HepG2 (cell line): ENCODE results near the gene SPTSSA. TPM values are rescaled to one million over a fixed set of nuclear protein-coding genes. Genes with fewer than 3 reads are reported as not detected.

Source experiments
- ATAC-seq: fragments of 200-7000 bp; cut with Tn5 transposase; 3 replicates; pipeline ENCODE4 v1.9.1; 2020; ENCODE audit warnings: mild to moderate bottlenecking, moderate library complexity
- BruUV-seq: library from RNA; stranded (reverse); fragments of 400-500 nt; replicated peaks from 2 replicates; lab custom pipeline; 2021; lab: Mats Ljungman, UMichigan
- CTCF ChIA-PET: fragments of 300-600 bp; formaldehyde crosslinking; extraction: SDS; loops from one replicate; lab custom pipeline; 2021; ENCODE audit warnings: low total read pairs, inconsistent platforms, low intra/inter-chr PET ratio; lab: Yijun Ruan, JAX
- POLR2A ChIA-PET: fragments of 350-600 bp; sonication (Branson Sonifier 250); formaldehyde crosslinking; loops from one replicate; lab custom pipeline; 2020; ENCODE audit warnings: antibody characterized with exemption, inconsistent platforms; lab: Yijun Ruan, JAX
- DNase-seq: peaks from one replicate; pipeline ENCODE4 v3.0.0-alpha.2; 2015; ENCODE audit warnings: low spot score
- FAIRE-seq: peaks from 3 replicates; lab custom pipeline; 2011; peaks lifted over from hg19 to GRCh38; lab: Jason Lieb, UNC
- H2AFZ ChIP-seq: one replicate; pipeline ENCODE4 v1.6.1; 2011; ENCODE audit warnings: low read length, inconsistent platforms
- H3K27ac ChIP-seq: fragments of 300-600 bp; 3 replicates; pipeline ENCODE4 v1.8.0; 2011; ENCODE audit warnings: mixed run types, mild to moderate bottlenecking, mixed read lengths, low read length, inconsistent platforms; ENCODE audit not compliant: insufficient read depth; ENCODE audit errors: extremely low read length
- H3K27me3 ChIP-seq, 2 experiments: fragments of 200-600 bp in 1 of 2; 2 replicates in 1 of 2; 3 replicates in 1 of 2; pipeline versions ENCODE4 v1.6.0 to v1.8.0; 2011; ENCODE audit warnings: low read length in 2 of 2, mild to moderate bottlenecking in 2 of 2, moderate library complexity in 2 of 2, inconsistent platforms in 1 of 2; ENCODE audit not compliant: insufficient read depth in 2 of 2, control insufficient read depth in 1 of 2
- H3K36me3 ChIP-seq, 2 experiments: fragments of 200-600 bp in 1 of 2; replicated peaks in 1 of 2; 2 replicates in 1 of 2; 3 replicates in 1 of 2; pipeline versions ENCODE4 v1.5.1 to v1.8.0; 2011; ENCODE audit warnings: low read length in 2 of 2, inconsistent platforms in 1 of 2; ENCODE audit not compliant: insufficient read depth in 2 of 2, control insufficient read depth in 1 of 2
- H3K4me1 ChIP-seq: 2 replicates; pipeline ENCODE4 v1.5.1; 2012; ENCODE audit warnings: low read length, inconsistent platforms; ENCODE audit not compliant: insufficient read depth
- H3K4me2 ChIP-seq: 2 replicates; pipeline ENCODE4 v1.6.0; 2011; ENCODE audit warnings: low read depth, low read length, inconsistent platforms
- H3K4me3 ChIP-seq, 3 experiments: fragments of 200-600 bp in 1 of 3; sonication (generic), shearing (Covaris generic) in 1 of 3; replicated peaks in 1 of 3; 2 replicates each; pipeline ENCODE4 v1.5.1; 2011 to 2016; ENCODE audit warnings: low read length in 3 of 3, inconsistent platforms in 2 of 3, low read depth in 2 of 3, mild to moderate bottlenecking in 2 of 3, control low read depth in 1 of 3, mixed read lengths in 1 of 3; ENCODE audit not compliant: insufficient read depth in 1 of 3
- H3K79me2 ChIP-seq: one replicate; pipeline ENCODE4 v1.6.1; 2011; ENCODE audit warnings: low read length, inconsistent platforms; ENCODE audit not compliant: insufficient read depth
- H3K9ac ChIP-seq: 2 replicates; pipeline ENCODE4 v1.6.0; 2011; ENCODE audit warnings: mild to moderate bottlenecking, low read depth, low read length, inconsistent platforms; ENCODE audit not compliant: insufficient read depth
- H3K9me3 ChIP-seq: 2 replicates; pipeline ENCODE4 v1.5.1; 2012; ENCODE audit warnings: mild to moderate bottlenecking, low read length
- H4K20me1 ChIP-seq: 2 replicates; pipeline ENCODE4 v1.6.0; 2011; ENCODE audit warnings: inconsistent platforms, mild to moderate bottlenecking, low read length, moderate library complexity; ENCODE audit not compliant: insufficient read depth
- AGO2 ChIP-seq: fragments of 200-400 bp; formaldehyde crosslinking; optimal IDR thresholded peaks from 2 replicates; pipeline ENCODE3; 2017; ENCODE audit warnings: mild to moderate bottlenecking, low read depth, low read length, moderate library complexity
- HMG20A ChIP-seq: IDR thresholded peaks from 2 replicates; pipeline ENCODE4 v1.6.1; 2016; ENCODE audit warnings: borderline replicate concordance
- HOXA5 ChIP-seq: sonication (generic); formaldehyde crosslinking; IDR thresholded peaks from 2 replicates; pipeline ENCODE4 v1.4.0; 2020; ENCODE audit warnings: missing genetic modification reagents
- KDM6A ChIP-seq: IDR thresholded peaks from 2 replicates; pipeline ENCODE4 v1.6.1; 2016; ENCODE audit warnings: low read depth
- NFE2L1 ChIP-seq: sonication (generic); formaldehyde crosslinking; IDR thresholded peaks from 2 replicates; pipeline ENCODE4 v1.4.0; 2020; ENCODE audit warnings: missing genetic modification reagents, mild to moderate bottlenecking, borderline replicate concordance
- SALL1 ChIP-seq: sonication (generic); formaldehyde crosslinking; IDR thresholded peaks from 2 replicates; pipeline ENCODE4 v1.8.0; 2022; ENCODE audit warnings: mild to moderate bottlenecking, missing genetic modification reagents
- ZMYM3 ChIP-seq: sonication (generic); formaldehyde crosslinking; IDR thresholded peaks from 2 replicates; pipeline ENCODE4 v1.5.1; 2020; ENCODE audit warnings: mild to moderate bottlenecking, missing genetic modification reagents
- ZNF703 ChIP-seq: sonication (generic); formaldehyde crosslinking; IDR thresholded peaks from 2 replicates; pipeline ENCODE4 v1.5.1; 2020; ENCODE audit warnings: missing genetic modification reagents, mild to moderate bottlenecking, moderate library complexity, borderline replicate concordance
- WGBS: methylation state at CpG from one replicate; pipeline ENCODE4 v1.1.6; 2017; ENCODE audit warnings: low lambda C conversion rate; 5-methylcytosine and 5-hydroxymethylcytosine counted together
- in situ Hi-C: cut with HindIII; loops from 2 replicates; pipeline ENCODE4 v1.10.0; 2017; ENCODE audit warnings: low pct_unique_long_range_greater_than_20kb; ENCODE audit not compliant: extremely low pct_ligation_motif_present
- intact Hi-C: fragments of 100-400 bp; cut with micrococcal nuclease; formaldehyde crosslinking; loops from one replicate; pipeline ENCODE4 v1.10.0; 2022; ENCODE audit not compliant: unreplicated experiment
- polyA plus RNA-seq, 8 experiments: library from polyadenylated mRNA; depleted of rRNA in 3 of 8; stranded (reverse) in 7 of 8; unstranded in 1 of 8; fragments of >200 nt; fragmentation: Illumina TruSeq in 4 of 8; extraction: Trizol in 4 of 8; gene quantifications; 2 replicates each; pipeline versions ENCODE4 v1.2.1 to v1.2.3, GENCODE V29; 2011 to 2016; ENCODE audit warnings: low read depth in 4 of 8, missing spikeins in 1 of 8, mixed read lengths in 1 of 8; ENCODE audit not compliant: insufficient read depth in 1 of 8
- total RNA-seq, 5 experiments: library from RNA; depleted of rRNA; stranded (reverse); fragments of >200 nt; fragmentation: Illumina TruSeq; extraction: Trizol; gene quantifications; 2 replicates each; pipeline ENCODE4 v1.2.3, GENCODE V29; 2016; ENCODE audit warnings: low read depth in 1 of 5
- TF ChIP-seq, protein P1 (sequence below): sonication (generic); formaldehyde crosslinking; IDR thresholded peaks from 2 replicates; pipeline ENCODE4 v1.4.0; 2020; ENCODE audit warnings: mild to moderate bottlenecking, missing genetic modification reagents
- TF ChIP-seq, protein P2 (sequence below): sonication (generic); formaldehyde crosslinking; IDR thresholded peaks from 2 replicates; pipeline ENCODE4 v1.4.0; 2020; ENCODE audit warnings: missing genetic modification reagents
- TF ChIP-seq, protein P3 (sequence below): sonication (generic); formaldehyde crosslinking; IDR thresholded peaks from 2 replicates; pipeline ENCODE4 v1.8.1; 2023; ENCODE audit warnings: mild to moderate bottlenecking, missing genetic modification reagents
- TF ChIP-seq, protein P4 (sequence below): sonication (generic); formaldehyde crosslinking; IDR thresholded peaks from 2 replicates; pipeline ENCODE4 v1.4.0; 2020; ENCODE audit warnings: missing genetic modification reagents, mild to moderate bottlenecking, borderline replicate concordance

The SPTSSA gene
- total and polyA plus RNA-seq, 2 of the 13 experiments (the other 11 are each of a cell fraction or from before 2014, with no cell fraction given), result 19.1 to 86.1 TPM

DNA sequence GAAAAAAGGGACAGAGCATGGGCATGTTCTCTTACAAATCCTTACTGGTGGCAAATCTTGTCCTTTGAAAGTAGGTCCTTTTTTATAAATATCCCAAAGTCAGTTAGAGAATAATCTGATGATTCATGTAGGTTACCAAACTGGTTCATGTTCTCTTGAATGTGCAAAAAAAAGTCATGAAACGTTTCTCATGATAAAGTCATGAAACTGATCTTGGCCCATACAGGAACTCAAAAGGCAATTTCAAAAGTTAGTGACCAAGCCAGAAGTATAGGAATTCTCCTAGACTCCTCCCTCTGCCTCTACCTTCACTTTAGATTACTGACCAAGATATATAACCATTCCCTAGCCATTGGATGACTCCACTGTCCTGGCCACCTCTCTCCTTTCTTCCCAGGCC lies 27.3 kb upstream of the SPTSSA start:
- ATAC-seq (no peak), FAIRE-seq (no peak), DNase-seq (no peak)
- 0% methylated on average over 1 of the region's 1 CpG for WGBS
- BruUV-seq, result no TSS peak
- no peaks in the 10 kb centered on the region for H3K79me2 ChIP-seq
- intact Hi-C loops, result loop anchor here (10.0 kb wide), 1 partner anchor 1115 kb away; no protein-coding TSS in a partner anchor
- H3K4me2 ChIP-seq, result no peak overlapping the region
- no peak overlapping the region for H3K4me3 ChIP-seq
- no peak overlapping the region for H2AFZ ChIP-seq
- ChIA-PET CTCF (no interaction called here), POLR2A (no interaction called here)
- TF ChIP-seq NFE2L1 (CRISPR knock-in tag), result no peak
- in situ Hi-C loops, result no loop called here
- no peak overlapping the region for H3K9ac ChIP-seq
- H3K27me3 ChIP-seq, result no peaks in the 10 kb centered on the region
- H3K4me1 ChIP-seq, result peaks cover 23% of the 10 kb centered on the region
- no peaks in the 10 kb centered on the region for H3K36me3 ChIP-seq
- H3K27ac ChIP-seq, result no peak overlapping the region
- H4K20me1 ChIP-seq, result no peaks in the 10 kb centered on the region
- H3K9me3 ChIP-seq, result no peaks in the 10 kb centered on the region

DNA sequence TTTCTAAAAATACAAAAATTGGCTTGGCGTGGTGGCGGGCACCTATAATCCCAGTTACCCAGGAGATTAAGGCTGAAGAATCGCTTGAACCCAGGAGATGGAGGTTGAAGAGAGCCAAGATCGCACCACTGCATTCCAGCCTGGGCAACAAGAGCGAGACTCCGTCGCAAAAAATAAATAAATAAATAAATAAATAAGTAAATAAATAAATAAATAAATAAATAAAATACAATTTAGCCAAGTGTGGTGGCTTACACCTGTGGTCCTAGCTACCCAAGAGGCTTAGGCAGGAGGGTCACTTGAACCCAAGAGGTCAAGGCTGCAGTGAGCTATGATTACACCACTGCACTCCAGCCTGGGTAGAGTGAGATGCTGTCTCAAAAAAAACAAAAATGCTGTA lies 26.5 kb upstream of the SPTSSA start:
- CTCF ChIA-PET, result no interaction called here
- H4K20me1 ChIP-seq, result no peaks in the 10 kb centered on the region
- DNase-seq, result no peak
- H3K36me3 ChIP-seq, result no peaks in the 10 kb centered on the region
- POLR2A ChIA-PET, result no interaction called here
- BruUV-seq, result no TSS peak
- 89% methylated on average over 7 of the region's 7 CpGs for WGBS
- H3K9me3 ChIP-seq, result no peaks in the 10 kb centered on the region
- in situ Hi-C loops, result no loop called here
- no peak overlapping the region for H3K4me3 ChIP-seq
- peaks cover 19% of the 10 kb centered on the region for H3K4me1 ChIP-seq
- intact Hi-C loops, result loop anchor here (10.0 kb wide), 1 partner anchor 1114 kb away; no protein-coding TSS in a partner anchor
- no peak overlapping the region for H3K4me2 ChIP-seq
- H3K79me2 ChIP-seq, result no peaks in the 10 kb centered on the region
- H2AFZ ChIP-seq, result no peak overlapping the region
- no peaks in the 10 kb centered on the region for H3K27me3 ChIP-seq
- ATAC-seq, result no peak
- H3K9ac ChIP-seq, result no peak overlapping the region
- no peak for FAIRE-seq
- no peak overlapping the region for H3K27ac ChIP-seq
- TF ChIP-seq, protein P1, sequence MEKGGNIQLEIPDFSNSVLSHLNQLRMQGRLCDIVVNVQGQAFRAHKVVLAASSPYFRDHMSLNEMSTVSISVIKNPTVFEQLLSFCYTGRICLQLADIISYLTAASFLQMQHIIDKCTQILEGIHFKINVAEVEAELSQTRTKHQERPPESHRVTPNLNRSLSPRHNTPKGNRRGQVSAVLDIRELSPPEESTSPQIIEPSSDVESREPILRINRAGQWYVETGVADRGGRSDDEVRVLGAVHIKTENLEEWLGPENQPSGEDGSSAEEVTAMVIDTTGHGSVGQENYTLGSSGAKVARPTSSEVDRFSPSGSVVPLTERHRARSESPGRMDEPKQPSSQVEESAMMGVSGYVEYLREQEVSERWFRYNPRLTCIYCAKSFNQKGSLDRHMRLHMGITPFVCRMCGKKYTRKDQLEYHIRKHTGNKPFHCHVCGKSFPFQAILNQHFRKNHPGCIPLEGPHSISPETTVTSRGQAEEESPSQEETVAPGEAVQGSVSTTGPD (CRISPR knock-in tag), result no peak
- TF ChIP-seq, protein P2, sequence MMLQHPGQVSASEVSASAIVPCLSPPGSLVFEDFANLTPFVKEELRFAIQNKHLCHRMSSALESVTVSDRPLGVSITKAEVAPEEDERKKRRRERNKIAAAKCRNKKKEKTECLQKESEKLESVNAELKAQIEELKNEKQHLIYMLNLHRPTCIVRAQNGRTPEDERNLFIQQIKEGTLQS, result no peak
- no peak for TF ChIP-seq ZNF703 (CRISPR knock-in tag)
- TF ChIP-seq AGO2, result no peak
- TF ChIP-seq HMG20A (CRISPR knock-in tag), result no peak
- TF ChIP-seq KDM6A (CRISPR knock-in tag), result no peak
- TF ChIP-seq ZMYM3 (CRISPR knock-in tag), result no peak
- TF ChIP-seq, protein P3, sequence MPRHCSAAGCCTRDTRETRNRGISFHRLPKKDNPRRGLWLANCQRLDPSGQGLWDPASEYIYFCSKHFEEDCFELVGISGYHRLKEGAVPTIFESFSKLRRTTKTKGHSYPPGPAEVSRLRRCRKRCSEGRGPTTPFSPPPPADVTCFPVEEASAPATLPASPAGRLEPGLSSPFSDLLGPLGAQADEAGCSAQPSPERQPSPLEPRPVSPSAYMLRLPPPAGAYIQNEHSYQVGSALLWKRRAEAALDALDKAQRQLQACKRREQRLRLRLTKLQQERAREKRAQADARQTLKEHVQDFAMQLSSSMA (CRISPR knock-in tag), result no peak
- no peak for TF ChIP-seq HOXA5 (CRISPR knock-in tag)
- no peak for TF ChIP-seq SALL1
- TF ChIP-seq, protein P4, sequence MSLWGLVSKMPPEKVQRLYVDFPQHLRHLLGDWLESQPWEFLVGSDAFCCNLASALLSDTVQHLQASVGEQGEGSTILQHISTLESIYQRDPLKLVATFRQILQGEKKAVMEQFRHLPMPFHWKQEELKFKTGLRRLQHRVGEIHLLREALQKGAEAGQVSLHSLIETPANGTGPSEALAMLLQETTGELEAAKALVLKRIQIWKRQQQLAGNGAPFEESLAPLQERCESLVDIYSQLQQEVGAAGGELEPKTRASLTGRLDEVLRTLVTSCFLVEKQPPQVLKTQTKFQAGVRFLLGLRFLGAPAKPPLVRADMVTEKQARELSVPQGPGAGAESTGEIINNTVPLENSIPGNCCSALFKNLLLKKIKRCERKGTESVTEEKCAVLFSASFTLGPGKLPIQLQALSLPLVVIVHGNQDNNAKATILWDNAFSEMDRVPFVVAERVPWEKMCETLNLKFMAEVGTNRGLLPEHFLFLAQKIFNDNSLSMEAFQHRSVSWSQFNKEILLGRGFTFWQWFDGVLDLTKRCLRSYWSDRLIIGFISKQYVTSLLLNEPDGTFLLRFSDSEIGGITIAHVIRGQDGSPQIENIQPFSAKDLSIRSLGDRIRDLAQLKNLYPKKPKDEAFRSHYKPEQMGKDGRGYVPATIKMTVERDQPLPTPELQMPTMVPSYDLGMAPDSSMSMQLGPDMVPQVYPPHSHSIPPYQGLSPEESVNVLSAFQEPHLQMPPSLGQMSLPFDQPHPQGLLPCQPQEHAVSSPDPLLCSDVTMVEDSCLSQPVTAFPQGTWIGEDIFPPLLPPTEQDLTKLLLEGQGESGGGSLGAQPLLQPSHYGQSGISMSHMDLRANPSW, result no peak
